Psoas muscle (tissue), 8 donors: ENCODE measurements around the gene VRK1. TPM values are rescaled to one million over a fixed set of nuclear protein-coding genes. Genes with fewer than 3 reads are reported as not detected.

ENCODE experiments used
- ATAC-seq, 4 donors: fragments of 200-7000 bp; cut with Tn5 transposase; one replicate each; pipeline ENCODE4 v1.9.1; 2020; ENCODE audit warnings: moderate library complexity in 3 of 4, mild to moderate bottlenecking in 2 of 4
- DNase-seq, 2 donors: peaks; one replicate each; pipeline ENCODE4 v3.0.0-alpha.2; 2020
- H3K27ac ChIP-seq: fragments of 200-600 bp; one replicate; pipeline ENCODE4 v1.8.0; 2022
- H3K27me3 ChIP-seq, 3 donors: fragments of 200-600 bp in 1 of 3; one replicate each; pipeline versions ENCODE4 v1.6.1 to v1.8.0; 2013 to 2022; ENCODE audit warnings: low read length in 2 of 3, mild to moderate bottlenecking in 2 of 3, moderate library complexity in 1 of 3; ENCODE audit not compliant: insufficient read depth in 3 of 3
- H3K36me3 ChIP-seq, 2 donors: fragments of 200-600 bp in 1 of 2; one replicate each; pipeline versions ENCODE4 v1.6.1 to v1.8.0; 2013 to 2022; ENCODE audit warnings: low read depth in 1 of 2, mild to moderate bottlenecking in 1 of 2, moderate library complexity in 1 of 2; ENCODE audit not compliant: insufficient read depth in 1 of 2
- H3K4me1 ChIP-seq: fragments of 200-600 bp; one replicate; pipeline ENCODE4 v1.8.0; 2022
- H3K4me3 ChIP-seq: fragments of 200-600 bp; one replicate; pipeline ENCODE4 v1.8.0; 2022; ENCODE audit warnings: mild to moderate bottlenecking
- H3K9me3 ChIP-seq: fragments of 200-600 bp; one replicate; pipeline ENCODE4 v1.8.0; 2022
- WGBS, 3 donors: extraction: QIAGEN DNeasy Blood & Tissue Kit; methylation state at CpG; one replicate each; pipeline versions ENCODE4 v1.1.6 to v1.1.7; 2013; 5-methylcytosine and 5-hydroxymethylcytosine counted together
- intact Hi-C, 2 donors: fragments of 100-400 bp; cut with DNase I; formaldehyde crosslinking; loops; one replicate each; pipeline versions ENCODE4 v1.11.0 to v1.14.2; 2022
- polyA plus RNA-seq, 3 donors: library from polyadenylated mRNA; stranded (reverse); fragments of 200-250 nt; gene quantifications; one replicate each; pipeline ENCODE4 v1.2.3, GENCODE V29; 2013
- total RNA-seq, 4 donors: library from RNA; stranded (reverse); fragmentation: NEBNext Ultra II Directional in 2 of 4; extraction: Animal tissue kit (Norgen Biotek cat#: 25700) in 2 of 4; gene quantifications; one replicate each; pipeline versions ENCODE4 v1.2.1 to v1.2.4, GENCODE V29; 2021 to 2023
- TF ChIP-seq, protein P1 (sequence below): fragments of 200-600 bp; IDR thresholded peaks from one replicate; pipeline ENCODE4 v1.8.0; 2022; ENCODE audit warnings: antibody characterized with exemption
- donor health status: healthy with polysubstance abuse.
- donor health status: DM: no; HTN: no; CAD: no; lungs with moderate emphysema.
- donor health status: Bipolar disorder and iron deficiency.
- donor health status: healthy.
- donor health status: DM: yes; HTN: yes; CAD: no.
- donor health status: DM: no; HTN: no; CAD: no.
- donor health status: DM: no; HTN: no; CAD: no.
- donor health status: DM: yes; HTN: yes; CAD: no.

VRK1 gene
- total and polyA plus RNA-seq, 7 donors: 2.5 to 4.9 (median 4.0) TPM

- no peaks in the 10 kb centered on the region for H3K9me3 ChIP-seq
- H3K36me3 ChIP-seq: no peaks in the 10 kb centered on the region
- TF ChIP-seq, protein P1, sequence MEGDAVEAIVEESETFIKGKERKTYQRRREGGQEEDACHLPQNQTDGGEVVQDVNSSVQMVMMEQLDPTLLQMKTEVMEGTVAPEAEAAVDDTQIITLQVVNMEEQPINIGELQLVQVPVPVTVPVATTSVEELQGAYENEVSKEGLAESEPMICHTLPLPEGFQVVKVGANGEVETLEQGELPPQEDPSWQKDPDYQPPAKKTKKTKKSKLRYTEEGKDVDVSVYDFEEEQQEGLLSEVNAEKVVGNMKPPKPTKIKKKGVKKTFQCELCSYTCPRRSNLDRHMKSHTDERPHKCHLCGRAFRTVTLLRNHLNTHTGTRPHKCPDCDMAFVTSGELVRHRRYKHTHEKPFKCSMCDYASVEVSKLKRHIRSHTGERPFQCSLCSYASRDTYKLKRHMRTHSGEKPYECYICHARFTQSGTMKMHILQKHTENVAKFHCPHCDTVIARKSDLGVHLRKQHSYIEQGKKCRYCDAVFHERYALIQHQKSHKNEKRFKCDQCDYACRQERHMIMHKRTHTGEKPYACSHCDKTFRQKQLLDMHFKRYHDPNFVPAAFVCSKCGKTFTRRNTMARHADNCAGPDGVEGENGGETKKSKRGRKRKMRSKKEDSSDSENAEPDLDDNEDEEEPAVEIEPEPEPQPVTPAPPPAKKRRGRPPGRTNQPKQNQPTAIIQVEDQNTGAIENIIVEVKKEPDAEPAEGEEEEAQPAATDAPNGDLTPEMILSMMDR: no peak
- no peak overlapping the region for H3K4me3 ChIP-seq
- peaks cover 12% of the 10 kb centered on the region for H3K4me1 ChIP-seq
- ATAC-seq (no peak), DNase-seq (no peak)
- WGBS, 3 donors: 78 to 90% (median 78%) methylated on average over 1 of the region's 1 CpG
- no peaks in the 10 kb centered on the region for H3K27me3 ChIP-seq
- no peak overlapping the region for H3K27ac ChIP-seq
- intact Hi-C loops: no loop called here
Measured at GRCh38 chr14:96798956-96799355, 1.8 kb downstream of the VRK1 start.

GRCh38 chr14:96799489-96800054 lies 2.4 kb downstream of the VRK1 start:
- Histone ChIP-seq H3K36me3 (no peaks in the 10 kb centered on the region), H3K27me3 (no peaks in the 10 kb centered on the region), H3K27ac (no peak overlapping the region), H3K9me3 (no peaks in the 10 kb centered on the region), H3K4me1 (peaks cover 12% of the 10 kb centered on the region), H3K4me3 (no peak overlapping the region)
- TF ChIP-seq, protein P1: no peak
- ATAC-seq (no peak), DNase-seq (no peak)
- intact Hi-C loops: no loop called here
- WGBS, 3 donors: 89 to 92% (median 91%) methylated on average over 7 of the region's 7 CpGs

DNA sequence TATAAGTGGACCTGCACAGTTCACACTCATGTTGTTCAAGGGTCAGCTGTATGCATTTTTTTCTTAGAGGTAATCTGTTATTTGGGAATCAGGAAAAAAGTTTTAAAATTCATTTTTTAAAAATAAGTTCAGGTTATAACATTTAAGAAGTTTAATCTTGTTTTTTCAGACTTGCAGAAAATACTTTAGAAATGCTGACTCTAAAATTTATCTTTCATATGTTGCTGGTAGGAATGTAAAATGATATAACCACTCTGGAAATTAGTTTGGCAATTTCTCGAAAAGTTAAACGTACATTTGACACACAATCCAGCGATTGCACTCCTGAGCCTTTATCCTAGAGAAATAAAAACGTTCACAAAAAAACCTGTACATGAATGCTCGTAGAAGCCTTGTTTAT lies 4.7 kb downstream of the VRK1 start:
- Histone ChIP-seq H3K4me3 (no peak overlapping the region), H3K36me3 (no peaks in the 10 kb centered on the region), H3K27me3 (no peaks in the 10 kb centered on the region), H3K4me1 (peaks cover 16% of the 10 kb centered on the region), H3K9me3 (no peaks in the 10 kb centered on the region), H3K27ac (no peak overlapping the region)
- TF ChIP-seq, protein P1: no peak
- DNase-seq (no peak), ATAC-seq (no peak)
- WGBS, 3 donors: 69 to 79% (median 74%) methylated on average over 5 of the region's 5 CpGs
- intact Hi-C loops: no loop called here

GRCh38 chr14:96802963-96803362 lies 5.8 kb downstream of the VRK1 start:
- H3K9me3 ChIP-seq: no peaks in the 10 kb centered on the region
- no peak for ATAC-seq
- intact Hi-C loops: no loop called here
- peaks cover 12% of the 10 kb centered on the region for H3K4me1 ChIP-seq
- no peaks in the 10 kb centered on the region for H3K27me3 ChIP-seq
- no peak overlapping the region for H3K27ac ChIP-seq
- DNase-seq: no peak
- H3K36me3 ChIP-seq: no peaks in the 10 kb centered on the region
- no peak overlapping the region for H3K4me3 ChIP-seq
- 98 to 99% (median 98%) methylated on average over 5 of the region's 5 CpGs for WGBS, 3 donors
- TF ChIP-seq, protein P1: no peak

- ATAC-seq (no peak), DNase-seq (no peak)
- Histone ChIP-seq H3K27me3 (no peaks in the 10 kb centered on the region), H3K36me3 (no peaks in the 10 kb centered on the region), H3K27ac (no peak overlapping the region), H3K4me3 (no peak overlapping the region), H3K9me3 (no peaks in the 10 kb centered on the region), H3K4me1 (peaks cover 4% of the 10 kb centered on the region)
- TF ChIP-seq, protein P1: no peak
- intact Hi-C loops: no loop called here
- 82 to 93% (median 91%) methylated on average over 2 of the region's 2 CpGs for WGBS, 3 donors
Measured at GRCh38 chr14:96803958-96804357, 6.8 kb downstream of the VRK1 start.
